ENCODE measurements around the gene FBXO42. TPM values are rescaled to one million over a fixed set of nuclear protein-coding genes. Genes with fewer than 3 reads are reported as not detected.
"Not testable (repeated sequence)": the region's sequence is repeated elsewhere in the genome, so short reads cannot be mapped to it uniquely, and the experiment has no call there.

FBXO42 gene
- total RNA-seq, 1 donor from 2014 or later: 28.8 TPM

DNA sequence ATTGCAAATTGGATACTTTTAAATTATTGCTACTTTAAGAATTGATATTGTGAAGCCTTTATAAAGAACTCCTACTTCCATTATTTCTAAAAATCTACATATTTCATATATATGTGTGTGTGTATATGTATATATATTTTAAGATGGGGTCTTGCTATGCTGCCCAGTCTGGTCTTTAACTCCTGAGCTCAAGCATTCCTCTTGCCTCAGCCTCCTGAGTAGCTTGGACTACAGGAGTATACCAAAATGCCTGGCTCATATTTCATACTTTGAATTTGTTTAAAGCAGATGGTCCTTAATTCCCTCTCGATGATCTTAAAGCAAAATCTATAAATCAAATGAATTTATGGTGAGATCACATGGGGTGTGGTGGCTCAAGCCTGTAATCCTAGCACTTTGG lies 90.2 kb downstream of the FBXO42 start:
- H3K9me3 Mint-ChIP-seq: no peaks in the 10 kb centered on the region
- peaks cover 3% of the 10 kb centered on the region for H3K36me3 Mint-ChIP-seq
- no peak overlapping the region for H3K27ac Mint-ChIP-seq
- TF ChIP-seq, protein P1, sequence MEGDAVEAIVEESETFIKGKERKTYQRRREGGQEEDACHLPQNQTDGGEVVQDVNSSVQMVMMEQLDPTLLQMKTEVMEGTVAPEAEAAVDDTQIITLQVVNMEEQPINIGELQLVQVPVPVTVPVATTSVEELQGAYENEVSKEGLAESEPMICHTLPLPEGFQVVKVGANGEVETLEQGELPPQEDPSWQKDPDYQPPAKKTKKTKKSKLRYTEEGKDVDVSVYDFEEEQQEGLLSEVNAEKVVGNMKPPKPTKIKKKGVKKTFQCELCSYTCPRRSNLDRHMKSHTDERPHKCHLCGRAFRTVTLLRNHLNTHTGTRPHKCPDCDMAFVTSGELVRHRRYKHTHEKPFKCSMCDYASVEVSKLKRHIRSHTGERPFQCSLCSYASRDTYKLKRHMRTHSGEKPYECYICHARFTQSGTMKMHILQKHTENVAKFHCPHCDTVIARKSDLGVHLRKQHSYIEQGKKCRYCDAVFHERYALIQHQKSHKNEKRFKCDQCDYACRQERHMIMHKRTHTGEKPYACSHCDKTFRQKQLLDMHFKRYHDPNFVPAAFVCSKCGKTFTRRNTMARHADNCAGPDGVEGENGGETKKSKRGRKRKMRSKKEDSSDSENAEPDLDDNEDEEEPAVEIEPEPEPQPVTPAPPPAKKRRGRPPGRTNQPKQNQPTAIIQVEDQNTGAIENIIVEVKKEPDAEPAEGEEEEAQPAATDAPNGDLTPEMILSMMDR (IDR thresholded peaks at IDR 0.05; ENCODE audit: unreplicated experiment): no peak
- no peak for DNase-seq (ENCODE audit: low spot score in 2 of 2, unreplicated experiment in 2 of 2)
- peaks cover 6% of the 10 kb centered on the region for H3K4me1 Mint-ChIP-seq
- no peaks in the 10 kb centered on the region for H3K27me3 Mint-ChIP-seq (ENCODE audit: low read depth)
- no peak overlapping the region for H3K4me3 Mint-ChIP-seq

DNA sequence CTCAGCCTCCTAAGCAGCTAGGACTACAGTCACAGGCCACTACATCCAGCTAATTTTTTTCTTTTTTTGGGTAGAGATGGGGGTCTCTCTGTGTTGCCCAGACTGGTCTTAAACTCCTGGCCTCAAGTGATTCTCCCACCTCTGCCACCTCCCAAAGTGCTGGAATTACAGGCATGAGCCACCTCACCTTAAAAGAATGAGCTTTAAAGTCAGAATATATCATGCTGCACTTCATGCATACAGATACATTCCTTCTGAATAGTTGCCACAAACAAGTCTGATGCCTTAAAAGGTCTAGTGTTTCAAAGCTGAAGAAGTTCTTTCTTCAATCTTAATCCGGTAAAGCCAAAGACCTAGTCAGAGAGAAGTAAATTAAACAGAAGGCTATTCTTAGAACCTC lies 91.5 kb downstream of the FBXO42 start:
- H3K9me3 Mint-ChIP-seq: no peaks in the 10 kb centered on the region
- TF ChIP-seq, protein P1 (IDR thresholded peaks at IDR 0.05; ENCODE audit: unreplicated experiment): no peak
- H3K36me3 Mint-ChIP-seq: peaks cover 3% of the 10 kb centered on the region
- no peak overlapping the region for H3K27ac Mint-ChIP-seq
- no peak overlapping the region for H3K4me3 Mint-ChIP-seq
- no peaks in the 10 kb centered on the region for H3K27me3 Mint-ChIP-seq (ENCODE audit: low read depth)
- DNase-seq (ENCODE audit: low spot score in 2 of 2, unreplicated experiment in 2 of 2): no peak
- no peaks in the 10 kb centered on the region for H3K4me1 Mint-ChIP-seq

DNA sequence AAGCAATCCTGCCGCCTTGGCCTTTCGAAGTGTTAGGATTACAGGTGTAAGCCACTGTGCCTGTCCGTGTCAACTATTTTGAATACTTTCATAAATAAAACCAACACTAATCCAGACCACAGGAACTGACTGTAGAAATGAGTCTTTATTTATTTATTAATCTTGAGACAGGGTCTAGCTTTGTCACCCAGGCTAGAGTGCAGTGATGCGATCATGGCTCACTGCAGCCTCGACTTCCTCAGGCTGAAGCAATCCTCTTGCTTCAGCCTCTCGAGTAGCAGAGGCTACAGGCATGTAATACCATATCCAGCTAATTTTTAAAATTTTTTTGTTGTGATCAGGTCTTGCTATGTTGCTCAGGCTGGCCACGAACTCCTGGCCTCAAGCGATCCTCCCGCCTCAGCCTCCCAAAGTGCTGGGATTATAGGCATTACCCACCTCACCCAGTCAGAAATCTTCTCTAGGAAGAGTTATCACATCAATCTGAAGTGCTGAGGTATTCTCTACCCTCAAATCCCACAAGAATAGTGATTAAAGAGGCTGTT lies 93.6 kb downstream of the FBXO42 start:
- TF ChIP-seq, protein P1 (IDR thresholded peaks at IDR 0.05; ENCODE audit: unreplicated experiment): no peak
- Mint-ChIP-seq H3K9me3 (no peaks in the 10 kb centered on the region), H3K27me3 (ENCODE audit: low read depth) (no peaks in the 10 kb centered on the region), H3K36me3 (peaks cover 9% of the 10 kb centered on the region), H3K4me3 (no peak overlapping the region), H3K4me1 (peaks cover 2% of the 10 kb centered on the region), H3K27ac (no peak overlapping the region)
- no peak for DNase-seq (ENCODE audit: low spot score in 2 of 2, unreplicated experiment in 2 of 2)

DNA sequence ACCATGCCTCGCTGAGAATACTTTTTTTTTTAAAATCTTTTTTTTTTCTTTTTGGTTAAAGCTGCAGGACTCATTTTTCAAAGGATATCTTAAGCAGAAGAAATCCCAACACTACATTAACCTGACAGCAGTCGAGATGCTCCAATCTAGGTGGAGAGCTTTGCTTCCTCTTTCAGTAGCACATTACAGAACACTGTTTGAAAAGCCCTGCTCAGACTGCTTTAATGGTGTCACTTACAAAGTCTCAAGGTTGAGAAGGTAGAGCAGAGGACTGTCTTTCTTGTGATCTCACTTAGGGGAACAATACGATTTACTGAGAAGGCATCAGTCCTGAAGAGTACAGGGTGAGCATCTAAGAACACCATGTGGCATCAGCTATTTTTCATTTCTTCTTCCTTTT lies 94.3 kb downstream of the FBXO42 start:
- Mint-ChIP-seq H3K27ac (no peak overlapping the region), H3K9me3 (no peaks in the 10 kb centered on the region), H3K4me3 (no peak overlapping the region), H3K4me1 (peaks cover 2% of the 10 kb centered on the region), H3K36me3 (peaks cover 9% of the 10 kb centered on the region), H3K27me3 (ENCODE audit: low read depth) (no peaks in the 10 kb centered on the region)
- TF ChIP-seq, protein P1 (IDR thresholded peaks at IDR 0.05; ENCODE audit: unreplicated experiment): no peak
- DNase-seq (ENCODE audit: low spot score in 2 of 2, unreplicated experiment in 2 of 2): no peak

DNA sequence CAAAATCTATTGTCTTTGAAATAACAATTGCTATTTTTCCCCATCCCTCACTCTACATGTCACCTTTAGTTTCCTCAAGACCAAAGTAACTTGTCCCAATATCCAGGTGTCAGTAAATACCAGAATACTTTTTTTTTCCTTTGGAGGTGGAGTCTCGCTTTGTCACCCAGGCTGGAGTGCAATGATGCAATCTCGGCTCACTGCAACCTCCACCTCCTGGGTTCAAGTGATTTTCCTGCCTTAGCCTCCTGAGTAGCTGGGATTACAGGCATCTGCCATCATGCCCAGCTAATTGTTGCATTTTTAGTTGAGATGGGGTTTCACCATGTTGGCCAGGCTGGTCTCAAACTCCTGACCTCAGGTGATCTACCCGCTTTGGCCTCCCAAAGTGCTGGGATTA lies 94.7 kb downstream of the FBXO42 start:
- H3K4me3 Mint-ChIP-seq; DNase-seq (ENCODE audit: low spot score in 2 of 2, unreplicated experiment in 2 of 2); H3K36me3 Mint-ChIP-seq; H3K27me3 Mint-ChIP-seq (ENCODE audit: low read depth); H3K4me1 Mint-ChIP-seq; H3K27ac Mint-ChIP-seq; H3K9me3 Mint-ChIP-seq: not testable (repeated sequence)

DNA sequence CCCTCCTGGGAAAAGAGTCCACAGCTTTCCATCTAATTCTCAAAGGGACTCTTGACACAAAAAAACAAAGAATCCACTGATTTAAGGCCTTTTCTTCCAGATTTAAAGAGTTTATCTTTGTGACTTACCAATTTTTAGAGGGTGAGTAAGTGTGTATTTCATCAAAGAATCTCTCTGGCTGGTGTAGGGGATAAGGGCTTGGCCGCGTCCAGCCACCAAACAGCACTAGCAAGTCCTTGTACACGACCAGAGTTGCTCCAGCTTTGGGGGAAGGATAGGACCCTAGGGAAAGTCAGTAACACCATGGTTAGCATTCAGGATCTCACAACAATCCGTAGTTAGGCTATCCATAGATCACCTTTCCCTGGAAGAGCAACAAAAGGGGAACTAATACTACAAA lies 95.8 kb downstream of the FBXO42 start:
- Mint-ChIP-seq H3K4me3 (no peak overlapping the region), H3K27me3 (ENCODE audit: low read depth) (no peaks in the 10 kb centered on the region), H3K36me3 (peaks cover 11% of the 10 kb centered on the region), H3K9me3 (no peaks in the 10 kb centered on the region), H3K27ac (no peak overlapping the region), H3K4me1 (peaks cover 2% of the 10 kb centered on the region)
- TF ChIP-seq, protein P1 (IDR thresholded peaks at IDR 0.05; ENCODE audit: unreplicated experiment): no peak
- no peak for DNase-seq (ENCODE audit: low spot score in 2 of 2, unreplicated experiment in 2 of 2)
